Neural progenitor cell (in vitro differentiated cells): ENCODE results near the gene CTIF. TPM values are rescaled to one million over a fixed set of nuclear protein-coding genes. Genes with fewer than 3 reads are reported as not detected.

Source experiments
- DNase-seq: peaks from one replicate; pipeline ENCODE4 v3.0.0-alpha.2; 2016; ENCODE audit warnings: low spot score
- H2AFZ ChIP-seq: fragments of 200-600 bp; sonication (generic); replicated peaks from 2 replicates; pipeline ENCODE4 v1.6.1; 2016; ENCODE audit warnings: antibody characterized with exemption
- H3F3A ChIP-seq: fragments of 200-600 bp; sonication (generic); 2 replicates; pipeline ENCODE4 v1.6.1; 2016; ENCODE audit warnings: antibody characterized with exemption, low read depth
- H3K27ac ChIP-seq: fragments of 200-600 bp; sonication (generic); 2 replicates; pipeline ENCODE4 v1.5.1; 2016; ENCODE audit warnings: mild to moderate bottlenecking
- H3K27me3 ChIP-seq: fragments of 200-600 bp; sonication (generic); 2 replicates; pipeline ENCODE4 v1.6.1; 2016; ENCODE audit warnings: mild to moderate bottlenecking, moderate library complexity
- H3K36me3 ChIP-seq: fragments of 200-600 bp; sonication (generic); 2 replicates; pipeline ENCODE4 v1.5.1; 2016
- H3K4me1 ChIP-seq: fragments of 200-600 bp; sonication (generic); 2 replicates; pipeline ENCODE4 v1.6.1; 2016; ENCODE audit warnings: mixed run types
- H3K4me2 ChIP-seq: fragments of 200-600 bp; sonication (generic); 2 replicates; pipeline ENCODE4 v1.6.1; 2016
- H3K4me3 ChIP-seq: fragments of 200-600 bp; sonication (generic); 2 replicates; pipeline ENCODE4 v1.5.1; 2016
- H3K79me2 ChIP-seq: fragments of 200-600 bp; sonication (generic); 2 replicates; pipeline ENCODE4 v1.6.1; 2016; ENCODE audit warnings: low read depth
- H3K9ac ChIP-seq: fragments of 200-600 bp; sonication (generic); 2 replicates; pipeline ENCODE4 v1.6.1; 2016
- H3K9me3 ChIP-seq: fragments of 200-600 bp; sonication (generic); 2 replicates; pipeline ENCODE4 v1.5.1; 2016; ENCODE audit warnings: low read depth
- H4K20me1 ChIP-seq: fragments of 200-600 bp; sonication (generic); 2 replicates; pipeline ENCODE4 v1.6.1; 2016; ENCODE audit warnings: low read depth
- H3K27ac Mint-ChIP-seq: 3 replicates; pipeline ENCODE4 v1.8.0; 2021; ENCODE audit warnings: mixed read lengths
- H3K27me3 Mint-ChIP-seq: 2 replicates; pipeline ENCODE4 v1.8.0; 2022; ENCODE audit warnings: low read depth, mild to moderate bottlenecking, inconsistent platforms, moderate library complexity, mixed read lengths; ENCODE audit not compliant: insufficient read depth
- H3K36me3 Mint-ChIP-seq: 3 replicates; pipeline ENCODE4 v1.8.0; 2021; ENCODE audit warnings: mixed read lengths
- H3K4me1 Mint-ChIP-seq: 3 replicates; pipeline ENCODE4 v1.8.0; 2021; ENCODE audit warnings: mixed read lengths
- H3K4me3 Mint-ChIP-seq: 3 replicates; pipeline ENCODE4 v1.8.0; 2021; ENCODE audit warnings: mild to moderate bottlenecking, moderate library complexity, mixed read lengths
- H3K9me3 Mint-ChIP-seq: 3 replicates; pipeline ENCODE4 v1.8.0; 2020; ENCODE audit warnings: mixed read lengths
- CTCF ChIP-seq: fragments of 200-600 bp; sonication (generic); IDR thresholded peaks from 2 replicates; pipeline ENCODE4 v1.5.1; 2017; ENCODE audit warnings: antibody characterized with exemption, mild to moderate bottlenecking
- EZH2 ChIP-seq: fragments of 200-600 bp; sonication (generic); IDR thresholded peaks from 2 replicates; pipeline ENCODE4 v1.6.1; 2017; ENCODE audit warnings: antibody characterized with exemption, mild to moderate bottlenecking, moderate library complexity
- EZH2phosphoT487 ChIP-seq: fragments of 200-600 bp; sonication (generic); IDR thresholded peaks from 2 replicates; pipeline ENCODE4 v1.6.1; 2017; ENCODE audit warnings: antibody characterized with exemption
- total RNA-seq: library from RNA; depleted of rRNA; stranded (reverse); fragments of >200 nt; gene quantifications from 2 replicates; pipeline ENCODE4 v1.2.3, GENCODE V29; 2015; ENCODE audit warnings: low replicate concordance

Gene CTIF
- total RNA-seq, 1 donor from 2014 or later: 17.6 TPM

GRCh38 chr18:48871391-48872166 is 332.7 kb downstream of the CTIF start:
- H3K36me3 ChIP-seq: no peaks in the 10 kb centered on the region
- Mint-ChIP-seq H3K9me3 (no peaks in the 10 kb centered on the region), H3K27me3 (peaks cover 3% of the 10 kb centered on the region), H3K4me3 (no peak overlapping the region), H3K4me1 (peaks cover 34% of the 10 kb centered on the region), H3K36me3 (no peaks in the 10 kb centered on the region), H3K27ac (no peak overlapping the region)
- DNase-seq: no peak
- no peak overlapping the region for H3K27ac ChIP-seq
- H3K4me1 ChIP-seq: no peaks in the 10 kb centered on the region
- H3K9ac ChIP-seq: no peak overlapping the region
- H3K4me2 ChIP-seq: no peak overlapping the region
- H3K79me2 ChIP-seq: no peaks in the 10 kb centered on the region
- H3K9me3 ChIP-seq: no peaks in the 10 kb centered on the region
- no peak overlapping the region for H3K4me3 ChIP-seq
- no peak overlapping the region for H2AFZ ChIP-seq
- TF ChIP-seq CTCF: no peak
- no peak for TF ChIP-seq EZH2phosphoT487
- TF ChIP-seq EZH2: no peak
- H4K20me1 ChIP-seq: no peaks in the 10 kb centered on the region
- H3F3A ChIP-seq: no peaks in the 10 kb centered on the region
- H3K27me3 ChIP-seq: no peaks in the 10 kb centered on the region

GRCh38 chr18:48872234-48873145 is 333.7 kb downstream of the CTIF start:
- no peaks in the 10 kb centered on the region for H4K20me1 ChIP-seq
- H3K9me3 ChIP-seq: no peaks in the 10 kb centered on the region
- H2AFZ ChIP-seq: no peak overlapping the region
- no peak overlapping the region for H3K27ac ChIP-seq
- H3K27me3 ChIP-seq: no peaks in the 10 kb centered on the region
- TF ChIP-seq CTCF (no peak), EZH2 (no peak), EZH2phosphoT487 (no peak)
- H3K36me3 ChIP-seq: no peaks in the 10 kb centered on the region
- no peaks in the 10 kb centered on the region for H3F3A ChIP-seq
- Mint-ChIP-seq H3K27me3 (peaks cover 8% of the 10 kb centered on the region), H3K9me3 (no peaks in the 10 kb centered on the region), H3K36me3 (no peaks in the 10 kb centered on the region), H3K4me3 (no peak overlapping the region), H3K27ac (peak overlapping the region; percentile 64), H3K4me1 (peaks cover 37% of the 10 kb centered on the region)
- DNase-seq: no peak
- no peak overlapping the region for H3K4me2 ChIP-seq
- H3K4me3 ChIP-seq: no peak overlapping the region
- no peaks in the 10 kb centered on the region for H3K4me1 ChIP-seq
- no peaks in the 10 kb centered on the region for H3K79me2 ChIP-seq
- H3K9ac ChIP-seq: no peak overlapping the region

- no peak overlapping the region for H3K4me2 ChIP-seq
- H3K36me3 ChIP-seq: no peaks in the 10 kb centered on the region
- TF ChIP-seq EZH2phosphoT487 (no peak), EZH2 (no peak)
- Mint-ChIP-seq H3K4me1 (peaks cover 33% of the 10 kb centered on the region), H3K9me3 (no peaks in the 10 kb centered on the region), H3K27ac (no peak overlapping the region), H3K27me3 (peaks cover 8% of the 10 kb centered on the region), H3K36me3 (no peaks in the 10 kb centered on the region), H3K4me3 (no peak overlapping the region)
- H3K79me2 ChIP-seq: no peaks in the 10 kb centered on the region
- no peak overlapping the region for H3K4me3 ChIP-seq
- no peaks in the 10 kb centered on the region for H4K20me1 ChIP-seq
- no peak for DNase-seq
- no peaks in the 10 kb centered on the region for H3F3A ChIP-seq
- H3K9me3 ChIP-seq: no peaks in the 10 kb centered on the region
- H3K4me1 ChIP-seq: no peaks in the 10 kb centered on the region
- H2AFZ ChIP-seq: no peak overlapping the region
- H3K27me3 ChIP-seq: no peaks in the 10 kb centered on the region
- H3K9ac ChIP-seq: no peak overlapping the region
- H3K27ac ChIP-seq: no peak overlapping the region
These were observed 335.4 kb downstream of the CTIF start for GRCh38 chr18:48874233-48874632.
